ENCODE data around the gene LIF.

LIF gene

GRCh38 chr22:30196141-30196879 lies 50.2 kb downstream of the LIF start (continued):
- peak; percentile 99 for TF ChIP-seq PRDM6 (tag by site-specific recombination; IDR thresholded peaks at IDR 0.05)
- TF ChIP-seq ZNF19 (tag by site-specific recombination; IDR thresholded peaks at IDR 0.05; ENCODE audit: low read depth): no peak
- TF ChIP-seq ZNF394 (tag by site-specific recombination; IDR thresholded peaks at IDR 0.05; ENCODE audit: borderline replicate concordance): peak; percentile 67; the same call in 1 of the 2 replicates
- peak; percentile 17; the same call in 1 of the 2 replicates for TF ChIP-seq ZSCAN18 (tag by site-specific recombination; IDR thresholded peaks at IDR 0.05)
- TF ChIP-seq ZNF280C (tag by site-specific recombination; IDR thresholded peaks at IDR 0.05): no peak
- TF ChIP-seq ZNF341 (tag by site-specific recombination; IDR thresholded peaks at IDR 0.05; ENCODE audit: low read depth): no peak
- TF ChIP-seq ZNF777 (tag by site-specific recombination; IDR thresholded peaks at IDR 0.05; ENCODE audit: borderline replicate concordance): no peak
- no peak for TF ChIP-seq ZNF37A (tag by site-specific recombination; IDR thresholded peaks at IDR 0.05)
- no peak for TF ChIP-seq ZNF544 (tag by site-specific recombination; IDR thresholded peaks at IDR 0.05)
- TF ChIP-seq ELK4 (IDR thresholded peaks at IDR 0.05; ENCODE audit: borderline replicate concordance, low read depth, low read length): no peak
- no peak for TF ChIP-seq ZNF529 (tag by site-specific recombination; IDR thresholded peaks at IDR 0.05; ENCODE audit: insufficient replicate concordance)
- TF ChIP-seq ZNF223 (tag by site-specific recombination; IDR thresholded peaks at IDR 0.05): no peak
- TF ChIP-seq ZNF664 (tag by site-specific recombination; IDR thresholded peaks at IDR 0.05): no peak
- TF ChIP-seq KLF17 (tag by site-specific recombination; IDR thresholded peaks at IDR 0.05): 0 out of 2 replicates have a peak, but pooled peaks have one; percentile 11
- no peak for TF ChIP-seq ZNF596 (tag by site-specific recombination; IDR thresholded peaks at IDR 0.05)
- TF ChIP-seq SCRT1 (tag by site-specific recombination; IDR thresholded peaks at IDR 0.05; ENCODE audit: borderline replicate concordance): peak; percentile 16; the same call in 1 of the 2 replicates
- TF ChIP-seq ZNF155 (tag by site-specific recombination; IDR thresholded peaks at IDR 0.05): no peak
- TF ChIP-seq HOXA7 (CRISPR knock-in tag; IDR thresholded peaks at IDR 0.05; ENCODE audit: borderline replicate concordance): no peak
- no peak for TF ChIP-seq ZNF626 (tag by site-specific recombination; IDR thresholded peaks at IDR 0.05)
- no peak for TF ChIP-seq ZNF776 (tag by site-specific recombination; IDR thresholded peaks at IDR 0.05; ENCODE audit: borderline replicate concordance)
- peak; percentile 81 for TF ChIP-seq ZFP69B (tag by site-specific recombination; IDR thresholded peaks at IDR 0.05)
- TF ChIP-seq CTCF (tag by site-specific recombination; IDR thresholded peaks at IDR 0.05): no peak
- peak; percentile 78 for TF ChIP-seq GLIS2 (tag by site-specific recombination; IDR thresholded peaks at IDR 0.05)
- TF ChIP-seq ZNF391 (tag by site-specific recombination; IDR thresholded peaks at IDR 0.05; ENCODE audit: borderline replicate concordance, low read depth): no peak
- peak; percentile 92 for TF ChIP-seq MZF1 (tag by site-specific recombination; IDR thresholded peaks at IDR 0.05; ENCODE audit: borderline replicate concordance)
- peak; percentile 39; the same call in 1 of the 2 replicates for TF ChIP-seq ZNF10 (tag by site-specific recombination; IDR thresholded peaks at IDR 0.05)

All from HEK293 (cell line).